SU-DHL-6 (cell line): ENCODE data around the gene PARPBP.
"Not testable (repeated sequence)": the region's sequence is repeated elsewhere in the genome, so short reads cannot be mapped to it uniquely, and the experiment has no call there.

Source experiments
- CTCF ChIP-seq: fragments of 200-600 bp; sonication (generic); IDR thresholded peaks from one replicate; pipeline ENCODE4 v1.5.1; 2017; ENCODE audit warnings: antibody characterized with exemption, mild to moderate bottlenecking, low read length, moderate library complexity; ENCODE audit not compliant: insufficient read depth, poor library complexity, severe bottlenecking
- EZH2phosphoT487 ChIP-seq: fragments of 200-600 bp; sonication (generic), shearing (Covaris generic); conservative IDR thresholded peaks from 2 replicates; pipeline ENCODE4 v1.6.1; 2018; ENCODE audit warnings: mild to moderate bottlenecking, antibody characterized with exemption, low read length, moderate library complexity, mixed read lengths

- TF ChIP-seq CTCF, EZH2phosphoT487: not testable (repeated sequence)
Observed at GRCh38 chr12:102131442-102131841, 11.5 kb downstream of the PARPBP start.
